ENCODE data around the gene EMILIN2. TPM values are rescaled to one million over a fixed set of nuclear protein-coding genes. Genes with fewer than 3 reads are reported as not detected.

The EMILIN2 gene
- total and polyA plus RNA-seq, 2 of the 8 experiments (the other 6 are each of a cell fraction or from before 2014, with no cell fraction given), result 6.0 to 7.5 TPM

- no peak for TF ChIP-seq CHD7 (IDR thresholded peaks at IDR 0.05; ENCODE audit: insufficient replicate concordance, low read length)
- TF ChIP-seq CBX5 (IDR thresholded peaks at IDR 0.05; ENCODE audit: low read depth, low read length), result no peak
- TF ChIP-seq EGR1 (IDR thresholded peaks at IDR 0.05; ENCODE audit: borderline replicate concordance, low read depth, low read length), result no peak
- no peak for TF ChIP-seq MAX (IDR thresholded peaks at IDR 0.05)
- TF ChIP-seq SRF (IDR thresholded peaks at IDR 0.05; ENCODE audit: low read depth, low read length), result no peak
- TF ChIP-seq SP4 (IDR thresholded peaks at IDR 0.05; ENCODE audit: low read length), result no peak
- TF ChIP-seq PHF8 (conservative IDR thresholded peaks at IDR 0.05; ENCODE audit: low read depth, low read length), result no peak
- no peak for TF ChIP-seq SIX5 (IDR thresholded peaks at IDR 0.05; ENCODE audit: low read depth, low read length)
These were observed 24.4 kb downstream of the EMILIN2 start (continued) for GRCh38 chr18:2871111-2871720.
